Kidney glomerular epithelial cell (primary cell): Measurements from ENCODE around the gene SNX18.
"Not testable (repeated sequence)": the region's sequence is repeated elsewhere in the genome, so short reads cannot be mapped to it uniquely, and the experiment has no call there.

Experiments used
- DNase-seq: peaks from one replicate; lab custom pipeline; 2025; lab: John Stamatoyannopoulos, UW

Gene SNX18, protein sequence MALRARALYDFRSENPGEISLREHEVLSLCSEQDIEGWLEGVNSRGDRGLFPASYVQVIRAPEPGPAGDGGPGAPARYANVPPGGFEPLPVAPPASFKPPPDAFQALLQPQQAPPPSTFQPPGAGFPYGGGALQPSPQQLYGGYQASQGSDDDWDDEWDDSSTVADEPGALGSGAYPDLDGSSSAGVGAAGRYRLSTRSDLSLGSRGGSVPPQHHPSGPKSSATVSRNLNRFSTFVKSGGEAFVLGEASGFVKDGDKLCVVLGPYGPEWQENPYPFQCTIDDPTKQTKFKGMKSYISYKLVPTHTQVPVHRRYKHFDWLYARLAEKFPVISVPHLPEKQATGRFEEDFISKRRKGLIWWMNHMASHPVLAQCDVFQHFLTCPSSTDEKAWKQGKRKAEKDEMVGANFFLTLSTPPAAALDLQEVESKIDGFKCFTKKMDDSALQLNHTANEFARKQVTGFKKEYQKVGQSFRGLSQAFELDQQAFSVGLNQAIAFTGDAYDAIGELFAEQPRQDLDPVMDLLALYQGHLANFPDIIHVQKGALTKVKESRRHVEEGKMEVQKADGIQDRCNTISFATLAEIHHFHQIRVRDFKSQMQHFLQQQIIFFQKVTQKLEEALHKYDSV

DNA sequence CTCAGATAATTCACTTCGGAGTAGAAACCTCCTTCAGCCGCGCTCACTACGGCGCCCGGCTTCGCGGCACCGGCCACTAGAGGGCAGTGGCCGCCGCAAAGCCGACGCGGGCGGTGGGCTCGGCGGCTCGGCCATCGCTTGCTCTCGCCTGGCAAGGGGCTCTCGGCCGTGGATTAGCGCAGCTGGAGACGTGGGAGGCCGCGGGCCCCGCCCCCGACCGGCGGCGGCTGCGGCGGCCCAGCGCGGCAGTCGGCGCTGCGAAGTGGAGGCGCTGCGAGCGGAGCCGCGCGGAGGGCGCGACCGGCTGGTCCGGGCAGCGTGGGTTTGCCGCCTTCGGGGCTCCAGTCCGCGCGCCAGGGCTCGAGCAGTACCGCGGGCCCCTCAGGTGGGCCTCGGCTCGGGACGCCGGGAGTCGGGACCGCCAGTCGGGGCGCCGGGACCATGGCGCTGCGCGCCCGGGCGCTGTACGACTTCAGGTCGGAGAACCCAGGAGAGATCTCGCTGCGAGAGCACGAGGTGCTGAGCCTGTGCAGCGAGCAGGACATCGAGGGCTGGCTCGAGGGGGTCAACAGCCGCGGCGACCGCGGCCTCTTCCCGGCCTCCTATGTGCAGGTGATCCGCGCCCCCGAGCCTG, at the start of gene SNX18:
Gene SNX18, plus strand, starts transcription at position 248 of the 634 bp plus-strand sequence. Its CDS starts 194 bp downstream, at position 442.
- peak; percentile 90 for DNase-seq

DNA sequence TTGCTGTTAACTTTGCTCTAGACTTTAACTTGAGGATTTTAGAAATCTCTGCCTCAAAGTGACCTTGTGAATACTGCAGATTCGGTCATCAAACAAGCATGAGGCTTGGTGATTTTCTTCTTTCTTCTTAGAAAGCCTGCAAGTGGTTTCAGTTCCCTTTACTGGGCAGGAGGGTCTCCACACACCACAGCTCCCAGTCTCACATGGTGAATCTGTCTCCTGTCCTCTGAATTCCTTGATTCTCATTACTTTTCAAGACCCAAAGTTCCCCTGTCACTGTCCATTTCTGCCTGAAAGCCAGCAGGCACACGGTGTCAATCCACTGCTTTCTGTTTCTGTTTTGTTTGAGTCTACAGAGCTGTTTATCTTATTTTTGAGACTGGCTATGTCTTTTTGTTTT, 47.9 kb upstream of the SNX18 start:
- DNase-seq, result no peak

GRCh38 chr5:54470128-54470527, 47.4 kb upstream of the SNX18 start:
- no peak for DNase-seq

DNA sequence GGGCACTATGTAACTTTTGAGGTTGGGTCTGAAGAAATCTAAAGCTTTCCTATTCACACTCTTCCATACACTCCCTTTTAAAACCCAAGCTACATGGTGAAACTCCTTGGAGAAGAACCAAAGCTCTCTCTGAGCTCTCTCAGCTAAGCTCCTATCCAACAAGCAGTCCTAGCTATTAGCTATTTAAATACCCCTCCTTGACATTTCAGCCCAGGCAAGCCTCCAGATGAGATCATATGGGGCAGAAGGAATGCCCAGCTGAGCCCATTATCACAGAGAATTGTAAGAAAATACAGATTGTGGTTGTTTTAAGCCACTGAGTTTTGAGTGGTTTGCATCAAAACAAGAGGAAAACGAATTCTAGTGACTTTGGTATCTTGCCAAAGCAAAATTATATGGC, 46.9 kb upstream of the SNX18 start:
- no peak for DNase-seq

DNA sequence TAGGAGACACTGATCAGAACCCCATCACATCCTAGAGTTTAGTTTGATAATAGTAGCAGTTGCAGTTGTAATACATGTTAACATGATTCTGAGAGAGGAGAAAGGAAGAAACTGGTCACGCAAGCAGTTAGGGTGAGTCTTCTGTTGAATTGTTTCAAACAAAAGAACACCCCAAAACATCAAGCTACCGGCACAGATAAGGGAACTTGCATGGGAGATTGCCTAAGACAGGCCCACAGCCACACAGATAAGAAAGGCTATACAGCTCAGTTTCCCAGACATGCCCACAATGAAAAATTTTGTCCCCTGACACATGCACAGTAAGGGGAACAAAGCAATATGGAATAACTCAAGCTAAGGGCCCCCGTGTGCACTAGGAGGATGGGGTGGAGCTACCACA, 46.2 kb upstream of the SNX18 start:
- DNase-seq, result no peak

DNA sequence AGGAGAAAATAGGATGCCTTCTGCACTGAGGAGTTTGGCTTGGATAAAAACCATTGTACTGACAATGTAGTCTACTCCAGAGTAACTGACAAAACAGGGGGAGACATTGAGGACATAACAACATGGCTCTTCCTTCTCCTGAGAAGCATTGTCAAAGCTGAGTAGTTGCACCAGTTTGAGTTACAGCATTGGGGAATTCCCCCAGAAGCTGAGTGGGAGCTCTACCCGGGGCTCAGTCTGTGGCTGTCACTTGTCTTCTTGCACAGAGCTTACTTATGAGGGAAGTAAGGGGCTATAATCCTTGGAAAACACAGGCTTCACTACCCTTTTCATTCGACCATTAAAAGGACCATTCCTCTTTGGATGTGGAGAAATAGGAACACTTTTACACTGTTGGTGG, 40.9 kb upstream of the SNX18 start:
- DNase-seq, result no peak

DNA sequence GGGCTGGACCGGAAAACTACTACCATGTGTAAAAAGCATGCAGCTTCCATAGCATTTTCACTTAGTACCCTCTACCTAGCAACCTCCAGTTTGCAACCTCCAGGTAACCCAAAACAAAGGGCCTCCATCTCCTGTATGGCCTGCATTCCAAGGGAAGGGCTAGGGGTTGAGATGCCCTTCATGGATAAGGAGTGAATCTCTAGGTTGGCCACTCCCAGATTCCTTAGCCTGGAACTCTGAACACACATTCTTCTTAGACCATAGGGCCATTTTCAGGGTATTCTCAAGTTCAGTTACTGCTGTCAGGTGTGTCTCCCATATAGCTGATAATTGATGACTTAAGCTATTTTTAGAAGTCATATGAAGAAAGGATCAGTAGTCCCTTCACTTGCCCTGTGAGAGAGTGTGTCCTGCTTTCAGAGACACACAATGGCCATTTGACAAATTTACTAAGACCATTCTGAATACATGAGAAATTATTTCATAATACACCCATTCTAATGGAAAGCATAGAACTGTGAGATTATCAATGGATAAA, 39.5 kb upstream of the SNX18 start:
- no peak for DNase-seq

DNA sequence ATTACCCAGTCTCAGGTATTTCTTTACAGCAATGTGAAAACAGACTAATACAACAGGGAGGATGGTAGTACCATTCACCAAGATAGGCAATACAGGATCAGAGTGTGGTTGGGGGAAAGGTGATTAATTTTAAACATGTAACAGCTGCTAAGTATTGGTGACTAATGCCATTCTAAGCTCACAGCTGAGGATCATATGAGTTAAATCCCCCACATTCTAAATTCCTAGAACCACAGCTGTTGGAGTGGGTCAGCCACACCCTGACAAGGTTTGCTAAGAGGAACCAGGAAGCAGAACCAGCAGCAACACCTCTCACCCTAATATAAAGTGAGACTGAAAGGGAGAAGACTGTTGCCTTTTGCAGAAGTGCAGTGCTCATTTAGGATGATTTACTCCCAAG, 37.3 kb upstream of the SNX18 start:
- no peak for DNase-seq

DNA sequence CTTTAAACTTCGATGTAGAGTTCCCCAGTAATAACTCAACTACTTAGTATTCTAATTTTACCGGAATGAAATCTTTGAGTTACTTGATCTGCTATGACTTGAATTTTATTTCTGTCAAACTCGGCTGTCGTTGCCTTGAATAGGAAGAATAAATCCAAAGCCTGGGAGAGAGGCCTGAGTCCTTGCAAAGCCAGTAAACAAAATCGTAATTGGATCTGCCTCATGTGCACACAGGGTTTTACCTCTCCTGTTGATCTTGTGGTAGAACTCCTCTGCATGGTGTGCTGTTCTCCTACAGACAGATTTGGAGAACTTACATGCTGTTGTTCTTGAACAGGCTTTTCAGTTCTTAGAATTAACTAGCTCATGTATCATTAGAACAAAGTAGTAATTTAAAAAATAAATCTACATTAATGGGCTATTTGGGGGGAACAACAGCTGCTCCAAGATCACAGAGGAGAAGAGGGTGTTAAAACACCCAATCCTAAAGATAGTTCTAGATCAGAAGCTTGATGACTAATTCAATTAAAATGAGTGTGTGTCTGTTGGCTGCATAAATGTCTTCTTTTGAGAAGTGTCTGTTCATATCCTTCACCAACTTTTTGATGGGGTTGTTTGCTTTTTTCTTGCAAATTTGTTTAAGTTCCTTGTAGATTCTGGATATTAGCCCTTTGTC, 33.2 kb upstream of the SNX18 start:
- no peak for DNase-seq

DNA sequence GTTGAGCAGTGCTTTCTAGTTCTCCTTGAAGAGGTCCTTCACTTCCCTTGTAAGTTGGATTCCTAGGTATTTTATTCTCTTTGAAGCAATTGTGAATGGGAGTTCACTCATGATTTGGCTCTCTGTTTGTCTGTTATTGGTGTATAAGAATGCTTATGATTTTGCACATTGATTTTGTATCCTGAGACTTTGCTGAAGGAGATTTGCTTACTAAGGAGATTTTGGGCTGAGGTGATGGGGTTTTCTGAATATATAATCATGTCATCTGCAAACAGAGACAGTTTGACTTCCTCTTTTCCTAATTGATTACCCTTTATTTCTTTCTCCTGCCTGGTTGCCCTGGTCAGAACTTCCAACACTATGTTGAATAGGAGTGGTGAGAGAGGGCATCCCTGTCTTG, 31.9 kb upstream of the SNX18 start:
- DNase-seq, result not testable (repeated sequence)

GRCh38 chr5:54489648-54489979, 27.9 kb upstream of the SNX18 start:
- DNase-seq, result not testable (repeated sequence)

DNA sequence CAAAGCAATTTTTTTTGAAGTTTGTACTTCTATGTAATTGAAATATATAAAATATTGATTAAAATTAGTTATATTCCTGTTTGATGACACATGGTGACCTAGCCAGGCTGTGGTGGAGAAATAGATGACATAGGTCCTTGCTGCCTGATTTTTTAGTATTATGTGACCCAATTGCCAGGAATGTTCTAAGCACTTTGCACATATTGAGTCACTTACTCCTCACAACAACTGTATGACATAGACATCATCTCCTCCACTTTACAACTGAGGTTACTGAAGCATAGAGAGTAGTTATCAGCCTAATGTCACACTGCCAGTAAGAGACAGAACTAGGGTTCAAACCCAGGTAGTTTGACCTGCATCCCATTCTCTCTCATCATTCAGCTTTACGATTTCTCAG, 26.2 kb upstream of the SNX18 start:
- DNase-seq, result no peak

DNA sequence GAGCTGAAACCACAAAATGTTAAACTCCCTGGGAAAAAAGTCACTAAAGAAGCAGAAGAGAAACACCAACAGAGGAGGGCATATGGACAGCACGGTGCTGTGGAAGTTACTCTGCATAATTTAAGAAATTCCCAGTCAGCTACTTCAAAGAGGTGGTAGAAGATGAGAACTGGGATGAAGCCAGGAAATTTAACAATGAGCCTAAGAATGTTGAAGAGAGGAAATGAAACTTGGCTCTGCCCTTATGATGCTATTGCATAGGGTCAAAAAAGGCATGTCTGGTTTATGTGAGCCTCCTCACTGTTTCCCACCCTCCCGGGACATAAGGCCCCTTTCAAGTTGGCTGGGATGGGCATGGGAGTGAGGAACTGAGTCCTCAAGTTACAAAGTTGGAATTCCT, 25.4 kb upstream of the SNX18 start:
- no peak for DNase-seq

- DNase-seq, result no peak
Observed at GRCh38 chr5:54495027-54495426, 22.5 kb upstream of the SNX18 start.

DNA sequence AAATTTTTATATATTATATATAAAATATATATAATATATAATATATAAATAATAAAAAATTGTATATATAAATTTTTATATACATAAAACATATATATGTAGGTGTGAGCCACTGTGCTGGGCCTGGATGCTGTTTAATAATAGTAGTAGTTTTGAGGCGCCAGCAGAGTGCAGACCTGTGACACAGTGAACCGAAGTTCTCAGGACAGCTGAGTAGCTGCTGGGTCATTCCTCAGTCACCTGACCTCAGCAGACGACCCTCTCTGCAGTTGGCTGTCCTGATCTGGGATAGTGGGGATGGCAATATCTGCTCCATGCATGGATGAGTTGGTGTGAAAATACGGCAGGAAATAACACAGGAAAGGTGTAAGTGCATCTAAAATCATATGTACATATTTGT, 3.3 kb upstream of the SNX18 start:
- peak; percentile 85 for DNase-seq

DNA sequence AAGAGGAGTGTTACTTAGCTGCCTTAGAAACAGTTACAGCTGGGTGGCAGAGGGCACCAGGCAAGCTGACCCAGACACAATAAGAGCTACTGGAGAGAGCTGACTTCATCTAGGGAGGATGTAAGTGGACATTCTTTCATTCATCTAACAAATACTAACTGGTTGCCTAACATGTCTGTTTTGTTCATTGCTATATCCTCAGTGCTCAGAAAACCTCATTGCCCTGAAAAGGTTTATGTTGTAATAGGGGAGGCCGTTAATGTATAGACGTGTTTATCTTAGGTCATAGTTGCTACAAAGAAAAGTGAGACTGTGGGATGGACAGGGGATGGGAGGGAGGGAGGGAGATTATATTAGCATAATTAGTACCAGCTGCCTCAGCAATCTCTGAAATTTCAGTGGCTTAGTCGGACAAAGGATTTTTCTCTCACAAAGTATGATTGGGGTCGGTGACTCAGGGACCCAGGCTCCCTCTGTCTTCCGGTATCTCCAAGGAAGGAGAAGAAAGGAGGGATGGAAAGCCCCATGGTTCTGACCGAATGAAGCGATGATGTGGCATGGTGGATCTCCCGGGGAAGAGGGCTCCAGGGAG, 2.6 kb upstream of the SNX18 start:
- peak; percentile 89 for DNase-seq

DNA sequence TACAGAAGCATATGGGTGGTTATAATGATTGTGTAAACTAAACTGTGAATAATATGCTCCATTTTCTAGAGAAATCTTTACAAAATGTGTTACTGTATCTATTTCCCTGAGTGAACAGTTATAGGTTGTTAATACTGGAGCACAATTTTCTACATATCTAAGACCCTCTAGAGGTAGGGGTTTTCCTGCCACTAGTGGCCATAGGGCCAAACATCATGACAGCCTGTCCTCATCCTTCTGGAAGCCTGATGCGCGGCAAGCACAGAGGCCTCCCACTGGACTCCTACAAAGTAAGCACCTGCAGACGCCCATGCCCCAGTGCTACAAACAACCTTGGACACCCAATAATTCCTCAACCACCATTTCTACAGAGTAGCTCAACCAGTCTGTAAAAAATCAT, 1.9 kb upstream of the SNX18 start:
- no peak for DNase-seq

DNA sequence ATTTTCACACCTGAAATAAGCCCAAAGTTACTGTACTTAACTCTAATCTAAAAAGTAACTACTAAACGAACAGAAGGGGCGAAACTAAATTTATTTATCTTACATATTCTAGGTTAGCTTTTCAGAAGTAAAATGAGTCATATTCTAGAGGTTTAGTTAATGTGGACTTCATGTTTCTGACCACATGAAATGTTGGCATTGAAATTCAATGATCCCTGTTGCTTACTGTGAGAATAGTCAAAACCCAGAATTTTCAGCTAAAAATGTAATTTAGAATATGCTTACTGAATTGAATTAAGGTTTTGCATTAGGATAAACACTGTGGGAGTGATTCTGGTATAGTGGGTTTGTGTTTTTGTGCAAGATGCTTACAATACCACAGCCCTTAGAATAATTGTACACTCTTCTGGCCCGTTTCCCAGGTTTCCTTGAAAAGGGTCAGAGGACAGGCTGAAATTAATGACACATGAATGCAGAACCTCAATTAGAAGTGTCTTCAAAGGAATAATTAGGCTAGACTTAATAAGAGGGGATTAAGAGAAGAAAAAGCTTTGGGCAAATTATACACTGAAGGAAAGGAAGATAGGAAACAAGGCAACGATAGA, 1.4 kb upstream of the SNX18 start:
- no peak for DNase-seq

- no peak for DNase-seq
Observed at GRCh38 chr5:54517174-54517511, 416 bp upstream of the SNX18 start.

- no peak for DNase-seq
Observed at GRCh38 chr5:54518146-54518817, 723 bp downstream of the SNX18 start.

GRCh38 chr5:54518818-54519508, 1.4 kb downstream of the SNX18 start:
- DNase-seq, result no peak
